NCI-H1930 (cell line): ENCODE measurements around the gene NRIP2.

Experiments used
- DNase-seq, 2 experiments: peaks; one replicate each; lab custom pipeline; 2025; lab: John Stamatoyannopoulos, UW

The NRIP2 gene

DNA sequence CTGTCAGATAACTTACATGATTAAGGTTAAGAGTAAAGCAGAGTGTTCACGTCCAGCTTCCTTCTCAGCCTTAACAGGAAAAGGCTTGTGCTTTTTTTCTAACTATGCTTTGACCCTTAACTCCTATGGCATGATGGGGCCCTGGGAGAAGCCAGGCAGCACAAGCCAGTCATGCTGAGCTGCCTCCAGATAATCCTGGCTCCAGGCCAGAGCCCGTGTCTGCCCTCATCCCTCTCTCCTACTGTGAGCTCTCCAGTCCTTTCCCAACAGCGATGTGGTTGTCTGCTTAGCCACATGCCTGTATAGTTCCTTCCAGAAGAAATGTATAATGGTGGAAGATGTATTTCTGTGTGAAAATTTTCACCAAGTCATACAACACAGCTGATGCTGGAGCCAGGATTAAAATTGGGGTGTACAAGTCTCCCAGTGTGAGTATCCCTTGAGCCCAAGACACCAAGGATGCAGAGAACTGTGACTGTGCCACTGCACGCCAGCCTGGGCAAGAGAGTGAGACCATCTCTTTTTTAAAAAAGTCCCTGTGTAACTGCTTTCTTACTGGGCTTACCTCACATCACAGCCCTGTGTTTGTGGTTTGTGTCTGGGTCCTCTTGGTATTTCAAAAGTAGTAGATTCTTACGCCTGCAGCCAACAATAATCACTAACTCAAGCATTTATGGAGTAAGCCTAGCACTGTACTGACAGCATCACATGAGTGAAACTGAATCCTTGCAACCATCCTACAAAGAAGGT lies 30.3 kb downstream of the NRIP2 start:
- no peak for DNase-seq

DNA sequence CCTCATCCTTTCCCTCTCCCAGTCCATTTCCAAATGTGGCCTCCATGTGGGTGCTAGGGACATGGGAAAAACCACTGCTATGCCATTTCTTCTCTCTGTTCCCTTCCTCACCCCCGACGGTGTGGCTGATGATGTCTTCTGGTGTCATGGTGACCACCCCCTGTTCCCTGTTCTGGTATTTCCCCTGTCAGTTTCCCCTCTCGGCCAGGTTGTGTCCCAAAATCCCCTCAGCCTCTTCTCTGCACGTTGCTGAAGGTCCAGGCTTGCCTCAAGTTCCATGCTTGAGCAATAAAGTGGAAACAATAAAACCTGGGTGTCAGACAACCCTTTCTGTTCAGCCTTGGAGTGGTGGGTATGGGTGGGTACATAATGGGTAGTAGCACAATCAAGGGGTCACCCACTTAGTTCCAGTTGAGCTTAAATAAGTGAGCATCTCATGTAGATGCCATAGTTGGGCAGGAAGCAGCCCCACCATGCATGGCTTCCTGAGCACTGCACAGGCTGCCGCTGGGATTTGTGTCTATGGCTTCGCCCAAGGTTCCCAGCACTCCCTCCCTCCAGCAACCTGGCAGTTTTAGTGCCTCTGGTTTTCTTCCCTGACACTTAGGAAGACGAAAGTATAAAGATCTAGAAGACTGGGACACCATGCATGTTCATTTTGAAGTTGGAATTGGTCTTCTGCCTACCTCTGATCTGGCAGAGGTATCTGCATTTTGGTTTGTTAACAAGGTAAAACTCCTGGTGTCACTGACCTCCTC lies 31.0 kb downstream of the NRIP2 start:
- DNase-seq: no peak

DNA sequence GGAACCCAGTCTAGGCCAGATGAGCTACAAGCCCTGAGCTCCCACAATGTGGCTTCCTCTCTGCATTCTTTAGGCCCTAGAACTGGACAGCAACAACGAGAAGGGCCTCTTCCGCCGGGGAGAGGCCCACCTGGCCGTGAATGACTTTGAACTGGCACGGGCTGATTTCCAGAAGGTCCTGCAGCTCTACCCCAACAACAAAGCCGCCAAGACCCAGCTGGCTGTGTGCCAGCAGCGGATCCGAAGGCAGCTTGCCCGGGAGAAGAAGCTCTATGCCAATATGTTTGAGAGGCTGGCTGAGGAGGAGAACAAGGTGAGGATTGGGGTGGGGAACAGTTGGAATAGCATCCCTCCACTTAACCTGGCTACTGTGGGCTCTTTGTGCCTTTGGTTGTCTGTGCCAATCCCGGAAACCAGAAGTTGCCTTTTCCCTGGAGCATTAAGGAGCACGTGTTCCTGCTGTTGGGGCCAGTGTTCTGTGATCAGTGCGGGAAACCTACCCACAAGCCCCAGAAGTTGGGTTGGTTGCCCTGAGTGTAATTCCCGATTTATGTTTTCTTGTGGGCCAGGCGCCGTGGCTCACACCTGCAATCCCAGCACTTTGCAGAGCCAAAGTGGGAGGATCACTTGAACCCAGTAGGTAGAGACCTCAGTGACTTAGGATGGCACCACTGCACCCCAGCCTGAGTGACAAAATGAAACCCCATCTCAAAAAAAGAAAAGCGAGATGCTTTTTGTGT lies 33.6 kb downstream of the NRIP2 start:
- no peak for DNase-seq

- DNase-seq: no peak
Observed at GRCh38 chr12:2800046-2800570, 34.7 kb downstream of the NRIP2 start.

- no peak for DNase-seq
Observed at GRCh38 chr12:2797721-2798418, 37.0 kb downstream of the NRIP2 start.

DNA sequence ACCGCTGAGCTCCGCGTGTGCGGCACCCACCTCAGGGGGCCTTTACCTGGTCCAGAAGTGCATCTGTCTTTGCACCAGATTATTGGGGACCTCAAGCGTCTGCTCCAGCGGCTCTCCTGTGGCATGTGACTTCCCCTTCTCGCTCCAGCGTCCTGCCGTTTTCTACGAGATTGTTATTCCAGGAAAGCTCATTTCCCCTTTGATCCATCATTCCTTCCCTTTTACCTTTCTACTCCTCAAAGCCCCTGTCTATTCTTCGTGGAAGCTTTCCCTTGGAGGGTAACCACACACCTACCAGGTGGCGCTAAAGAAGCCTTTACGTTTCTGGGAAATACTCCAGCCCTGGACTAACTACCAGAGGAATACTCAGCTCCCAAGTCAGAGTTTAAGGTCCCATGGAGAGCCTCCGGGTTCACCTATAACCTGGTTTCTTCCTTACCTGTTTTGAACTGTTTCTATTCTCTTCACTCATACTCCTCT lies 38.6 kb downstream of the NRIP2 start:
- no peak for DNase-seq

GRCh38 chr12:2795291-2796186 lies 39.3 kb downstream of the NRIP2 start:
- DNase-seq: peak; percentile 43 to 79

DNA sequence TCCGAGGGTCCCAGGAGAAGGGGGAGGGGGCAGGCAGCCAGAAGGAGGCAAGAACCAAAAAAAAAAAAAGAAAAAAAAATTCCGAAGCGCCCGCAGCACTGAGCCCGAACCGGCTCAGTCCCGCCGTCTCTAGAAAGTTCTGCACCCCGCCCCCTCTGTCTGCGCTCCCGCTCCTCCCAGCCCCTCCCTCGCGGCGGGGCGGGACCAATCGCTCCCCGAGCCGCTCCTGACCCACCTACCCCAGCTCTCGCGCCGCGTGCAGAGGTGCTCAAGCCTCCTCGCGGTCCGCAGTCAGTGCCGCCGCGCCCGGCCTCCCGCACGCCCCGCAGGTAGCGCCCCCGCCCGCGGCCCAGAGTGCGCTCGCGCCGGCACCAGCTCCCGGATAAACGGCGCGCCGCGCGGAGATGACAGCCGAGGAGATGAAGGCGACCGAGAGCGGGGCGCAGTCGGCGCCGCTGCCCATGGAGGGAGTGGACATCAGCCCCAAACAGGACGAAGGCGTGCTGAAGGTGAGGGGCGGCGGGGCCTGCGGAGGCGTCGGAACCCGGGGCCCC lies 40.0 kb downstream of the NRIP2 start, which contains the start of gene FKBP4:
Gene FKBP4, plus strand, starts transcription at position 235 of the 554 bp plus-strand sequence. Its CDS starts 170 bp downstream, at position 405.
- peak; percentile 83 to 93 for DNase-seq

DNA sequence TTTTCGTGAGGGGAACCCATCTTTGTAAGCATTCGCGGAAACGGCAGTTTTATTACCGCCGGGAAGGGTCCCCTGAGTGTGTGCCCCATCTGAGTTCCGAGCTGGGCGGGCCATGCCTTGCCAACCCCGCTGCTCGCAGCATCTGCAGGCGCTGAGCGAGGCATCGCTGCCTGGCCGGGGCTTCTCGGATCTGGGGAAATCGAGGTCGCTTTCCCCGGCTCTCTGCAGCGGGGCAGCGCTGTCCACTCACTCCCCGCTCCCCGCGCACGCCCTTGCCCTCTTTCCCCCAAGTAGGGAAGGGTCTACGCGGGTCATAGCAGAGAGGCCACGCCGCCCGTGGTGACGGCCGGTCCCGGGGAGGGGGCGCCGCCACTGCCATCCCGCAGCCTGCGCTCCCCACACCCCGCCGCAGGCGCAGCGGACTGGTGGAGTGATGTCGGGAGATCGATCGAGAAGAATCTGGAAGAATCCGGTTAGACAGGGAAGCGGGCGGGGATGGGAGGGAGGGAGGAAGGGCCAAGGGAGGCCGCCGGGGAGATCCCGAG lies 40.6 kb downstream of the NRIP2 start:
- DNase-seq: peak; percentile 45 to 60

DNA sequence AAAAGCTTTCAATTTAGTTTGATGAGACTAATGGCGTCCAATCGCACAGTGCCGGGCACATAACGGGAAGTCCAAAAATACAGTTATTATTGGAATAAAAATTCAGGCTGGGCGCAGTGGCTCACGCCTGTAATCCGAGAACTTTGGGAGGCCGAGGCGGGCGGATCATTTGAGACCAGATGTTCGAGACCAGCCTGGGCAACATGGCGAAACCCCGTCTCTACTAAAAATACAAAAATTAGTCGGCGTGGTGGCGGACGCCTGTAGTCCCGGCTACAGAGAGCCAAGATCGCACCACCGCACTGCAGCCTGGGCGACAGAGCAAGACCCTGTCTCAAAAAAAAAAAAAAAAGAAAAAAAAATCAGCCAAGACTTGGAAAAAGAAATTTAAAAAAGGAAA lies 41.3 kb downstream of the NRIP2 start:
- no peak for DNase-seq

DNA sequence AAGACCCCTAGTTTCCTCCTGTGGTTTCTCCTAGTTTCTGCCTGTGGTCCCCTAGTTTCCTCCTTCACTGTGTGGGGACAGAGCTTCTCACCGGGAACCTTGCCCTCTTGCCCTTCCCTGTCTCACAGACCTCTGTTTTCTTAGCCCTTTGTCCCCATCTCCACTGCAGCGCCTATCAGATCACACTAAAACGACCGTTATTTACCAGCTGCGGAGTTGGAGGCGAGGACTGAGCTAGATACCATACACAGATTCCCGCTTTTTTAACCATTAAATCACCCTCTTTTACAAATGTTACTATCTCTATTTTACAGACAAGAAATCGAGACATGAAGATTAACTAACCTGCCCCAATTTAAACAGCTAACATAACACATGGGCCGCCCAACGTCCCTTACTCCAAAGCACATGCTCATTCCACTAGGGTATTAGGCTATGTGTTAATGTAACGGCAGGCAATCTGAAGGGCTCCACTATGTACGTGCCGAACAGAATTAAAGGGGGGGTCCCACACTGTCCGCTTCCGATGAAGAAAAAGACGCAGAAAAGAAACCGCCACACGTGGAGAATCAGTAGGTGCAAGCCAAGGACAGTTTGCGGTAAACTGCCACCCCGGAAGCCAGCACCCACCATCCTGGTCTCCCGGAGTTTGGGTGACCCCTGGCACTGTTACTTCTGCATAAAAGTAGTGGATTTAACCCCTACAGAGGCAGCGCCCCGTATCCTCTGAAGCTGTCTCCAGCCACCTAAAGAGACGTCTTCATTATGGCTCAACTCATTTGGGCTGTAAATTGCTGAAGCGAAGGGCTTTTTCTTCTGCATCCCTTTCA lies 41.9 kb downstream of the NRIP2 start:
- no peak for DNase-seq

- no peak for DNase-seq
Observed at GRCh38 chr12:2791089-2791488, 43.7 kb downstream of the NRIP2 start.

- no peak for DNase-seq
Observed at GRCh38 chr12:2785017-2785416, 49.8 kb downstream of the NRIP2 start.

GRCh38 chr12:2783936-2784600 lies 50.8 kb downstream of the NRIP2 start:
- DNase-seq: peak; percentile 36 to 66

DNA sequence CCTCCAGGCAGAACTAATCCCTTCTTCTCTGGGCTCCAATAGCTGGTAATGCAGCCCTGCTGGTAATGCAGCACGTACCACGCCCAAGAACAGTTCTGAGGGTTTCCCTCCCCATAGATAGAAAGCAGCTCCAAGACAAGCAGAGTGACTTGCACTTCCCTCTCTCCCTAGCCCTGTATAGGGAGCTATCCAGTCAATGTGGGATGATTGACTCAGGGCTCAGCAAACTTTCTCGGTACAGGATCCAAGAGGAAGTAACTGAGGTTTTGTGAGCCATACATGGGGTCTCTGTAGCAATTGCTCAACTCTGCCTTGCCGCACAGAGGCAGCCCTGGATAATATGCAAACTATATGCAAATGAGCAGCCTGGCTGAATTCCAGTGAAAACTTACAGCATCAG lies 55.6 kb downstream of the NRIP2 start:
- DNase-seq: no peak

GRCh38 chr12:2776129-2776806 lies 58.6 kb downstream of the NRIP2 start:
- DNase-seq: no peak

- no peak for DNase-seq
Observed at GRCh38 chr12:2775431-2775830, 59.4 kb downstream of the NRIP2 start.
